NCI-H2107 treated with DMSO at 0.1 percent for 48 hours (cell line): ENCODE data around the gene TGFA.

Experiments
- DNase-seq: peaks from one replicate; lab custom pipeline; 2025; ENCODE audit not compliant: unreplicated experiment; lab: John Stamatoyannopoulos, UW

TGFA gene

GRCh38 chr2:70498528-70498927 lies 55.1 kb downstream of the TGFA start:
- DNase-seq = peak; percentile 64

DNA sequence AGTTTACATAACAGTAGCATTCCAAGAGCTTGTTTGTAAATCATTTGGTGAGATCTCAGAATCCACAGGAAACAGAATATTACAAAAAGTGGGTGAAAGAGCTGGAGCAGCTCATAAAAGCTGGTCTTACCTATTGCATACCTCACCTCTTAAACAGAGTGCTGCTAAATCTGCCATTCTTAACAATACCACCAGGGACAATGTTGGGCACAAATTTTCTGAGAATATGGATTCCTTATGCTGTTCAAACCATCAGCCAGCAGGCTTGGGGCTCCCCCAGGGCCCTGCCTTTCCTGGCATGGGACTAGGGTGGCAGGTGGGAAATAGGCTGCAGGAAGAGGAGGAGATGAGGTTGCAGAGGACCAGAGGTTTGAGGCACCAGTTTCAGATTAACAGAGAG lies 55.6 kb downstream of the TGFA start:
- no peak for DNase-seq

DNA sequence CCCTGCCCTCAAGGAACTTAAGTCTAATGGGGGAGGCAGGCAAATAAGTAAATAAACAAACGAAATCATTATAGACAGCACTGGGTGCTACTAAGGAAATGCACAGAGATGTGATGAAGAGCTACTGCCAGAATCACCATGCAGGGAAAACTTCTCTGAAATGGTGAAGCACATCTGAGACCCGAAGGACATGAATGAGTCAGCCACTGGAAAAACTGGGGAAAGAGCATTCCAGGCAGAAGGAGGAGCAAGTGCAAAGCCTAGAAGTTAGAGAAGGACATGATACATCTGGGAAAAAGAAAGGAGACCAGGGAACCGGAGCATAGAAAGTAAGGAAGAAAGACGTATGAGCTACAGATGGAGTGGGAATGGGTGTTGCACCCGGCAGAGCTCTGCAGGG lies 56.8 kb downstream of the TGFA start:
- DNase-seq = no peak

DNA sequence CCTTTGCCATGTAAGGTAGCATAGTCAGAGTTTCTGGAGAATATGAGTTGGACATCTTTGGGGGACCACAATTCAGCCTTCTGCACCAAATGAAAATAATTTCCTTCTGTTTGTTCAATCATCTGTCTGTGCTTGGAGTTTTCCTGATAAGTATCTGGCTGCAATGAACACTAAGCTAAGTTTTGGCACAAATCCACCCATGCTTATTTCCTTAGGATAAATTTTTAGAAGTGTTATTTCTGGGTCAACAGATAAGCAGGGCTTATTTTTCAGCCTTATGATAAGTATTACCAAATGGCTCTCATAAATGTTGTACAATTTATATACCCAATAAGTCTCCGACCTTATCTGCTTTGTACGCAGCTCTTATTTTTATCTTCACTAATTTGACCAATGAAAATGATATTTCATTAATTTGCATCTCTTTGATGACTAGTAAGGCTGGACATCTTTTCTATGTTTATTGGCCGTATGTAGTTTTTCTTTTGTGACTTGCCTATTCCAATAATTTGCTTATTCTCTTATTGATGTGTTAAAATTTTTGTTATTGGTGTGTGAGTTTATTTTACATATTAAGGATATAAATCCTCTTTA lies 59.2 kb downstream of the TGFA start:
- no peak for DNase-seq

DNA sequence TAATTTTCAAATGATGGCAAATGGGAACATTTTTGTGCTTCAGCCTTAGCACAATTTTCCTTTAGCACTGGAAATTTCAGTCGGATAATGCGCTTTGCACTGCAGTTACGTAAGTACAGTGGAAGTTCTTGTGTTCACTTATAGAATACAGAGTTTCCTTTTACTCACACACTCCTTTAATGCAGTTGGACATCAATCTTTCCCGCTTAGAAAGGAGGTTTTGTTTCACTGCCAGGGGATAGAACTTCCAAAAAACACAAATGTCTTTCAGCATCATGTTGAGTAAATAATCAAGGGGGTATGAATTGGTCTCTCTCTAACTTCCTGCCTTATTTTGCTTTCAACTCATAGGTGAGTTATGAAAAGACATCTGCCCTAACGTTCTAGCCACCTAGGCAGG lies 63.2 kb downstream of the TGFA start:
- no peak for DNase-seq

GRCh38 chr2:70489165-70489564 lies 64.5 kb downstream of the TGFA start:
- no peak for DNase-seq

- no peak for DNase-seq
Observed at GRCh38 chr2:70484086-70484485, 69.5 kb downstream of the TGFA start.

GRCh38 chr2:70482401-70482800 lies 71.2 kb downstream of the TGFA start:
- no peak for DNase-seq

DNA sequence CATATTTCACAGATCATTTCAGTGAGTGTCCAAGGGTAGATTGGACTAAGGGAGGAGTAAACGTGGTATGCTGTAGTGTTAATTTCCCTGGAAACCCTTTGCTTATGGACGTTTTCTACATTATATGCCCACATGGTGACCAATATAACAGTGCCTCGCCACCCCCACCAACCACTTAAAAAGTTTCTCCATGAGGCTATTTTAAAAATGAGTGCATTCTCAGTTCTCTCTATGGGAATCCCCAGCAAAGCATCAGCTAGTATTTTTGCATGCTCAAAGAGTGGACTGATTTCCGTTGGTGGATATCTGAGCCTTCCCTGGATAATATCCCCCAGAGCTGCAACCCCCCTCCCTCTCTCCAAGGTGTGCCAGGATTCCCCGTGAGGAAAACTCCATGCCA lies 73.2 kb downstream of the TGFA start:
- no peak for DNase-seq

DNA sequence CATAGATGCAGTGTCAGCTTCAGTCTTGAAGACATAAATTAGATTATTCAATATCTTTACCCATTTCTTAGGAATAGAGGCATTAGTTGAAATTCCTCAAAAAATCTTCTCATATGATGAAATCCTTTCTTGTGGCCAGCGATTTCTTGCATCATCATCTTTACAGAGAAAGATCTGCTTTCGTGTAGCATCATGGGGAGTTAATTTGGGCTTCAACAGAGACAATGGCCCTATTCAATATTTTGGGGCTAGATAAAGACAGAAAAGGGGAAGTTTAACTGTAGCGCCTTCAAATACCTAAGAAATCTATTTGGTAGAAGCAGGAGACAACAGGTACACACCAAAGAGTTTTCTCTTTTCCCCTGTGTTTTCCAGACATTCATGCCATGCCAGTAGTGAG lies 73.8 kb downstream of the TGFA start:
- DNase-seq = no peak

DNA sequence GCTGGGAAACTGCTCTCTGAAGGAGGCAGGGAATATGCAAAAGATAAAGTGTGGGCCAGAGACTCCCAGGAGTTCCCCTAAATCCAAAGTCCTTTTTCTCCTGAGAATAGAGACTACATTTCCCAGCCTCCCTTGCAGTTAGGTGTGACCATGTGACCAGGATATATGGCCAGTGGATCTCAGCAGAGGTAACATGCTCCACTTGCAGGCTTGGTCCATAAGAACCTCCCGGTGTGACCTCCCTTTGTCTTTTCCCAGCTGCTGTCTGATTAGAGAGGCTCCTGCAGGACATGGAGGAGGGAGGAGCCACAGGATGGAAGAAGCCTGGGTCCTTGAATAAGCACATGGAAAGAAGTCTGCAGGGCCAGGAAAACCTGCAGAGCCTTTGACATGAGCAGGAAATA lies 76.2 kb downstream of the TGFA start:
- peak; percentile 27 for DNase-seq

- no peak for DNase-seq
Observed at GRCh38 chr2:70475266-70475665, 78.4 kb downstream of the TGFA start.

DNA sequence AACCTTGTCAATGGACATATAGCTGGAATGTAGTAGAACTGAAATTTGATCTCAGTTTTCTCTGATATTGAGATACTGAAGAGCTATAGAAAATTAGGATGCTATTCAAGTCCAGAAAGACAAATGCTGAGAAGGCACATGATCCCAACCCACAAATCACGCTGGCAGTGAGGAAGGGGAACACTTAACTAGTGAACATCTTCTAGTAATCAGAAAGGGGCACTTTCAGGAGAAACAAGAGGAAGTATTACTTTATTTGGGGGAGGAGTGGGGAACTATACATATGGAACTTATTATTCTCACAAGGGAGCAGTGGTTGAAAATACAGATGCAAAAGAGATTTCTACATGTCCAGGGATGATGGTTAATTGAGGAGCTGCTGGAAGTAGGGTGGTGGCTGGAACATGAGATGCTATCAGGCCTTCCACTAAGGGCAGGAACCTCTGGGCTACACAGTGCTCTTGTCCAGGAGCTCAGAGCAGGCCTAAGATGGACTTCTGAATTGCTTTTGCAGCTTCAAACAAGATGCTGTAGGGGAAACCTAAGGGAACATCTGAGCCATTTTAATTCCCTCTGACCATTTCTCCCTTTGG lies 79.3 kb downstream of the TGFA start:
- DNase-seq = no peak

- DNase-seq = no peak
Observed at GRCh38 chr2:70473101-70473722, 80.4 kb downstream of the TGFA start.

DNA sequence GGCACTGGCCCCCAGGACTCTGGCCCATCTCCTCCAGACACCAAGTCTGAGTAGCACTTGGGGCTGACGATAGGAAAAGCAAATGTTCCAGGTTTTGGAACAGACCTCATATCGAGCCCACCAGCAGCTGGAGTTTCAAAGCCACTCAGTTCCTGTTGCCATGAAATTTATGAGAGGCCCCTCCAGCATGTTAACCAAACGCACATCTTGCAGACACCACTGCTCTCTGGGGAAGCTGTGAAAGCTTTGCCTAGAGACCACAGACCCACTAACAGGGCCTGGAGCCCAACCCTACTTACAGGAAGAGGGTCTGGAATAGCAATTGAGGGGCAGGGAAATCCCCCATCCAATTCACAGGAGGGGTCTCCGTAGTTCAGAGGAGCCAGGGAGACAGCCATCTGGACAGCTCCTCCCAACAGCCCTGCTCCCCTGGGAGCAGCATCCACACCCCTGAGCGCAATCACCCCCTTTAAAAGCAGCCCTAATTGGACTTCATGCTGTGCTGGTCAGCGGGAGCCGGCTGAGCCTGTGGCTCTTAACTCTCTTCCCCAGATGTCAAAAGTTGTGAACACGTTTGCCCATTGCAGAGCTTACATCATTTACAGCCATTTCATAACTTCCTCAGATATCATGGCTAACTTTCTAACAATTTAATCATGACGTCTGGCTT lies 81.3 kb downstream of the TGFA start:
- peak; percentile 36 for DNase-seq

- no peak for DNase-seq
Observed at GRCh38 chr2:70471129-70471528, 82.5 kb downstream of the TGFA start.

DNA sequence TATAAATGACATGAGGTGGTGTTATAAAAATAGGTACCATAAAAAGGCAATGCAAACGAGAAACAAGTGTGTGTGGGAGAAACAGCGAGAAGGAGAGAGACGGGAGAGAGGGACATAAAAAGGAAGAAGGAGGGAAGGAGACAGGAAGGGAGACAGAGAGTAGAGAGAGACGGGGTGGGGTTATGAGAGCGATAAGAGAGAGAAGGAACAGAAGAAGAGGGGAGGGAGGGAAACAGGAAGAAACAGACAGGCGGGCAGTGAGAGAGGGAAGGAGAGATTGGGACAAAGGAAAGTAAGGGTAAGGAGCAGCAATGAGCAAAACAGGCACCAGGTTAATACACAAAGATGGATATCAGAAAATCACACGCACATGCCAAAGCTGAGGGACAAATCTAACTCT lies 83.7 kb downstream of the TGFA start:
- no peak for DNase-seq

- no peak for DNase-seq
Observed at GRCh38 chr2:70469435-70469834, 84.2 kb downstream of the TGFA start.

DNA sequence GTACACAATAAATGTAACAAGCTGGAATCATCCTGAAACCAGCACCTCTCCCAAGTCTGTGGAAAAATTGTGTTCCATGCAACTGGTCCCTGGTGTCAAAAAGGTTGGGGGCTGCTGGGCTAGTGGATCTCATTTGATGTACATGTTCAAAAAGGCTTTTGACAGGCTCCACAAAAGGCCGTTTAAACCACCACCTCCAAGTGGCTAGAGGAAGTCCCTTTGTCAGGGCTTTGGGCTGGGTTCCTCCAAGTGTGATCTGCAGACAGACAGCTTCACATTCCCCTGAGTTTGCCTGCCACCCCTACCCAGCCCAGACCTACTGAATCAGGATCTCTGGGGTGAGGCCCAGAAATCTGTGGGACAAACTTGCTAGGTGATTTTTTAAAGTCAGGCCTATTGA lies 84.7 kb downstream of the TGFA start:
- no peak for DNase-seq

DNA sequence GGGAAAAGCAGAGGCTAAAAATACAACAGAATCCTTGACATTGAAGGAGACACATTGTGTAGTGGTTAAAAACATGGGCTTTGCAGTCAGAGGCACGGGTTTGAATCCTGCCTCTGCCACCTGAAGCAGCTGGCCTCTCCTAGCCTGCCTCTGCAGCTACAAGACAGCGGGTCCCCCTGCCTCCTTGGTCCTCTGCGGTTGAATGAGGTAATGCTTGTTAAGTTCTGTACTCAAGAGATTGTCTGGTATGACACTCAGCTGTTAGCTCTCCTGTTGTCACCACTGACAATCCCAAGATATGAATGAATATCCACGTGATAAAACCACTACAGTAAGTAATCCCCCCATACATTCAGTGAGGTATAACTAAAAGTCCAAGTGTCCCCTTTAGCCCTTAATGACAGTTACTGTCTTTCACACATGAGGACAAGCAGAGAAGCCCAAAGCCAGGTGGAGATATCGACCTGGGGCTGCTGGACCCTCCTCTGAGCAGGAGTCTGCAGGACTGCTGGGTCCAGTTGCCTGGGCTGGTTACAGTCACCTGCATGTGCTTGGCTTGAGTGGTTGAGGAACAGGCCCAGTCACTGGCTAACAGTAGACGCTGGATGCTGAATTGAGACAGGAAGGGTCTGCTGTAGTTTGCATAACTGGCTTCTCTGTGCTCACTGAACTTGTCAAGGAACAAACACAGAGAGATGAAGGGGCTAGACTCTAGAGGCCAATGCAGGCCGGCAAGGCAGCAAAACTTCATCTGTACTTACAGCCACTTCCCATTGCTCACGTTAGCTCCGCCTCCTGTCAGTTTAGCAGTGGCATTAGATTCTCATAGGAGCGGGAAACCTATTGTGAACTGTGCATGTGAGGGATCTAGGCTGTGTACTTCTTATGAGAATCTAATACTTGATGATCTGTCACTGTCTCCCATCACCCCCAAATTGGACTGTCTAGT lies 85.5 kb downstream of the TGFA start:
- DNase-seq = no peak

GRCh38 chr2:70467237-70467636 lies 86.4 kb downstream of the TGFA start:
- no peak for DNase-seq
